ENCODE measurements around the gene PFN1. TPM values are rescaled to one million over a fixed set of nuclear protein-coding genes. Genes with fewer than 3 reads are reported as not detected.
A peak's percentile ranks its signal among the peaks of the same experiment; 100 is the strongest.

PFN1 gene
- total and polyA plus RNA-seq, 9 of the 15 experiments (the other 6 are each of a cell fraction or from before 2014, with no cell fraction given), result 60.5 to 1,479 (median 456) TPM

DNA sequence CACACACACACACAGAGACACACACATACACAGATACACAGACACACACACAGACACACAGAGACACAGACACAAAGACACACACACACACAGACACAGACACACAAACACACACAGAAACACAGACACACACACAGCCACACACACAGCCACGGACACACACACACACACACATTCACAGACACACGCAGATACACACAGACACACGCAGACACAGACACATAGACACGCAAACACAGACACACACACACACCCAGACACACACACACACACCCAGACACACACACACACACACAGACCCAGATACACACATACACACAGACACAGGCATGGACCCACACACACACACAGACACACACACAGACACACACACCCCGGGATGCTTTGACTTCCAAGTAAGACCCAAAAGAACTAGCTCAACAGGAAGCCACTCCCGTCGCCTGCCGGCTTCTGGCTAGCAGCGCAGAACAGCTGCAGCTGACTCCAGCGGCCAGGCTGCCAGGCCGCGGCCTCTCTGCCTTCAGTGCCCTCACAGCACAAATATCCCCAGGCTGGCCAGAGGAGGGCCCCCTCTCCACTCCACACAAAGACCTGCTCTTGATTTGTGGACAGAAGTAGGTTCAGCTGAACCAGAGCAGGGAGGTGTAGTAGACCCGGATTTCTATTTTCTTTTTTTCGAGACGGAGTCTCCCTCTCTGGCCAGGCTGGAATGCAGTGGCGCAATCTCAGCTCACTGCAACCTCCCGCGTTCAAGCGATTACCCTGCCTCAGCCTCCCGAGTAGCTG is 39.4 kb downstream of the PFN1 start (continued):
- TF ChIP-seq ZBTB40 (IDR thresholded peaks at IDR 0.05), result peak; percentile 54; the same call in 1 of the 2 replicates
- no peak for TF ChIP-seq ZBTB40 (CRISPR knock-in tag; IDR thresholded peaks at IDR 0.05)
- no peak for TF ChIP-seq JUNB (CRISPR knock-in tag; conservative IDR thresholded peaks at IDR 0.05)
- TF ChIP-seq POLR2A (conservative IDR thresholded peaks at IDR 0.05), result no peak
- TF ChIP-seq NEUROD1 (IDR thresholded peaks at IDR 0.05; ENCODE audit: borderline replicate concordance, low read depth, low read length, partially characterized antibody), result no peak
- no peak; a peak in 1 of 4 replicates for TF ChIP-seq KDM4B (IDR thresholded peaks at IDR 0.05; ENCODE audit: borderline replicate concordance in 2 of 2, low read depth in 1 of 2)
- no peak for TF ChIP-seq ZFP36 (IDR thresholded peaks at IDR 0.05; ENCODE audit: low read depth, low read length, partially characterized antibody)
- TF ChIP-seq ZC3H11A (IDR thresholded peaks at IDR 0.05; ENCODE audit: low read depth, low read length), result no peak
- TF ChIP-seq MIER1 (IDR thresholded peaks at IDR 0.05; ENCODE audit: low read depth), result 0 out of 2 replicates have a peak, but pooled peaks have one; percentile 33
- TF ChIP-seq ZNF217 (CRISPR knock-in tag; IDR thresholded peaks at IDR 0.05), result no peak
- no peak for TF ChIP-seq CBFA2T3 (IDR thresholded peaks at IDR 0.05)
- peak; percentile 20; the same call in 1 of the 2 replicates for TF ChIP-seq JUND (IDR thresholded peaks at IDR 0.05; ENCODE audit: borderline replicate concordance, low read depth, low read length)
- no peak for TF ChIP-seq JUND (tag; IDR thresholded peaks at IDR 0.05; ENCODE audit: borderline replicate concordance, low read depth, low read length)
- TF ChIP-seq PHB2 (IDR thresholded peaks at IDR 0.05; ENCODE audit: low read depth), result peak; percentile 69
- peak; percentile 40 for TF ChIP-seq PHF20 (IDR thresholded peaks at IDR 0.05; ENCODE audit: partially characterized antibody)
- peak; percentile 41 for TF ChIP-seq ARHGAP35 (IDR thresholded peaks at IDR 0.05; ENCODE audit: partially characterized antibody)
- TF ChIP-seq SFPQ (IDR thresholded peaks at IDR 0.05; ENCODE audit: low read depth, low read length), result no peak
- TF ChIP-seq GATAD2A (IDR thresholded peaks at IDR 0.05), result no peak
- no peak for TF ChIP-seq TARDBP (IDR thresholded peaks at IDR 0.05)
